Measurements from ENCODE around the gene USH1C.

USH1C gene

DNA sequence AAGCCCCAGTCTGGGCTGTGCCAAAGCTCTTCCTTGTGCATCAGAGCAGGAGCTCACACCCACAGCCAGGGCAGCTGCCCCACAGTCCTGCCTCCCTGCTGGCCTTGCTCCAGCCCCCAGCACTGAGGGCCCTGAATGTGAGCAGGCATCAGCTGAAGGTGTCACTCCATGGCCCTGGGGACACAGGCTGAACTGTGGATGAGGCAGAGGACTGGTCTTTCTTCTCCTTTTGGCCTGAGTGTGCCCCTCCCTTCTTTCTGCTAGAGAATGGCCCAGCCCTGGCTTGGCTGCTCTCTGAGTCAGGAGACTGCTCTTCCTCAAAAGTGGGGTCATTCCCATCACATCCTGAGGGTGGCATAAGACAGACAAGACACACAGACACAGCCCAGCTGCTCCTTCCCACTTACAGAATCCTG, 19.0 kb upstream of the USH1C start:
- Histone ChIP-seq H3K4me1 (ENCODE audit: control insufficient read depth in 2 of 2, insufficient read depth in 1 of 2, low read depth in 1 of 2, low read length in 2 of 2) (no peaks in the 10 kb centered on the region), H3K4ac (ENCODE audit: low read length) (no peak overlapping the region), H3K4me2 (ENCODE audit: insufficient read depth, low read length, poor library complexity, severe bottlenecking) (no peak overlapping the region), H3K27me3 (ENCODE audit: control insufficient read depth in 3 of 3, insufficient read depth in 3 of 3, low read depth in 1 of 3, low read length in 3 of 3) (peaks cover 0 to 6% (median 0%) of the 10 kb centered on the region in 3 experiments), H4K91ac (ENCODE audit: low read depth, low read length, poor library complexity) (no peak overlapping the region), H2BK12ac (ENCODE audit: low read length) (peak overlapping the region; percentile 35), H3K18ac (ENCODE audit: low read length) (no peak overlapping the region), H3K23ac (ENCODE audit: low read depth, low read length, poor library complexity) (no peak overlapping the region), H3K14ac (ENCODE audit: low read length) (no peak overlapping the region), H2AFZ (ENCODE audit: low read length) (no peak overlapping the region), H3K4me3 (ENCODE audit: low read length in 2 of 2) (no peak overlapping the region), H2AK5ac (ENCODE audit: low read depth, low read length) (no peak overlapping the region), H3K27ac (replicated peaks; ENCODE audit: low read length) (no peak overlapping the region), H2BK5ac (ENCODE audit: low read length) (no peak overlapping the region), H2BK15ac (ENCODE audit: low read length) (no peak overlapping the region), H2BK120ac (ENCODE audit: low read depth, low read length) (no peak overlapping the region), H3K36me3 (replicated peaks in 1 of 2; ENCODE audit: control insufficient read depth in 2 of 2, insufficient read depth in 2 of 2, low read length in 2 of 2) (no peaks in the 10 kb centered on the region), H3K79me1 (ENCODE audit: low read depth, low read length) (no peaks in the 10 kb centered on the region), H3K9ac (ENCODE audit: low read depth, low read length, poor library complexity) (no peak overlapping the region), H3K9me3 (replicated peaks in 1 of 2; ENCODE audit: control insufficient read depth in 2 of 2, insufficient read depth in 1 of 2, low read depth in 1 of 2, low read length in 2 of 2) (no peaks in the 10 kb centered on the region), H4K8ac (ENCODE audit: low read depth, low read length) (no peak overlapping the region)
- DNase-seq (ENCODE audit: low spot score): no peak

DNA sequence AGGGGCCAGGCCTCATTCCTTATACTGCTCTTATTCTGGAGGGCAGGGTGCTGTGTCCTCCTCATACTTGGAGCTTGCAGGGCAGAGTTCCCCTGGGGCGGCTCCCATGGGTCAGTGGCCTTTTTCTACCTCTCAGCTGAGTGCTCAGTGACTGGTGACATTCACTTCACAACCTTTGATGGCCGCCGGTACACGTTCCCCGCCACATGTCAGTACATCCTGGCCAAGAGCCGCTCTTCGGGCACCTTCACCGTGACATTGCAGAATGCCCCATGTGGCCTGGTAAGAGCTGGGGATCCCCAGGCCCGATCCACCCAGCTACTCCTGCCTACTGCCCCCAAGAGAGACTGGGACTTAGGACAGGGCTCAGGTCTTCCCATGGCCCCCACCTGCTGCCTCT, 17.3 kb upstream of the USH1C start:
- H3K27ac ChIP-seq (replicated peaks; ENCODE audit: low read length): no peak overlapping the region
- H4K8ac ChIP-seq (ENCODE audit: low read depth, low read length): no peak overlapping the region
- H3K9me3 ChIP-seq (replicated peaks in 1 of 2; ENCODE audit: control insufficient read depth in 2 of 2, insufficient read depth in 1 of 2, low read depth in 1 of 2, low read length in 2 of 2): no peaks in the 10 kb centered on the region
- H3K4me1 ChIP-seq (ENCODE audit: control insufficient read depth in 2 of 2, insufficient read depth in 1 of 2, low read depth in 1 of 2, low read length in 2 of 2): no peaks in the 10 kb centered on the region
- no peak overlapping the region for H3K9ac ChIP-seq (ENCODE audit: low read depth, low read length, poor library complexity)
- no peak overlapping the region for H3K4me2 ChIP-seq (ENCODE audit: insufficient read depth, low read length, poor library complexity, severe bottlenecking)
- H2BK15ac ChIP-seq (ENCODE audit: low read length): no peak overlapping the region
- no peak overlapping the region for H2BK5ac ChIP-seq (ENCODE audit: low read length)
- no peak overlapping the region for H2AK5ac ChIP-seq (ENCODE audit: low read depth, low read length)
- no peak for DNase-seq (ENCODE audit: low spot score)
- H2BK120ac ChIP-seq (ENCODE audit: low read depth, low read length): no peak overlapping the region
- H3K23ac ChIP-seq (ENCODE audit: low read depth, low read length, poor library complexity): no peak overlapping the region
- no peak overlapping the region for H3K14ac ChIP-seq (ENCODE audit: low read length)
- H3K36me3 ChIP-seq (replicated peaks in 1 of 2; ENCODE audit: control insufficient read depth in 2 of 2, insufficient read depth in 2 of 2, low read length in 2 of 2): no peaks in the 10 kb centered on the region
- no peak overlapping the region for H3K4ac ChIP-seq (ENCODE audit: low read length)
- no CpG with 5 or more reads among the region's 9 CpGs for WGBS, 2 donors (ENCODE audit: extremely low coverage in 2 of 2, insufficient read length in 2 of 2, insufficient replicate concordance in 1 of 2)
- peak overlapping the region in 1 of 2 donors; percentile 6 for H3K4me3 ChIP-seq (ENCODE audit: low read length in 2 of 2)
- H3K27me3 ChIP-seq (ENCODE audit: control insufficient read depth in 3 of 3, insufficient read depth in 3 of 3, low read depth in 1 of 3, low read length in 3 of 3): peaks cover 0 to 6% (median 0%) of the 10 kb centered on the region in 3 experiments
- no peaks in the 10 kb centered on the region for H3K79me1 ChIP-seq (ENCODE audit: low read depth, low read length)
- H2AFZ ChIP-seq (ENCODE audit: low read length): no peak overlapping the region
- H2BK12ac ChIP-seq (ENCODE audit: low read length): no peak overlapping the region
- no peak overlapping the region for H3K18ac ChIP-seq (ENCODE audit: low read length)
- no peak overlapping the region for H4K91ac ChIP-seq (ENCODE audit: low read depth, low read length, poor library complexity)

DNA sequence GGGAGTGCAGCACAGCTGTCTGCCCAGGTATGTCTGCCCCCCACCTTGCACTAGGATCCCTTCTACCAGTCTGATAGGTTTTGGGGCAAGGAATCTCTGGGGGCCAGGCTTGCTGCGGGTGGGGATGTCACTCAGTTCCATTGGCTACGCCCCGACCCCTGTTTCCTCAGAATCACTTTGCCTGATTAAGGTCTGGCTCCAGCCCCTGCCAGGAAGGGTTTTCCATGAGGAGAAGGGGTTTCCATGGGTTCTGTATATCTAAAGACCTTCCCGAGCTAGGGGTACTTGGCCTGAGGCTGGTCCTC, 16.8 kb upstream of the USH1C start:
- Histone ChIP-seq H2AFZ (ENCODE audit: low read length) (no peak overlapping the region), H3K9me3 (replicated peaks in 1 of 2; ENCODE audit: control insufficient read depth in 2 of 2, insufficient read depth in 1 of 2, low read depth in 1 of 2, low read length in 2 of 2) (no peaks in the 10 kb centered on the region), H3K14ac (ENCODE audit: low read length) (no peak overlapping the region), H3K4ac (ENCODE audit: low read length) (no peak overlapping the region), H4K8ac (ENCODE audit: low read depth, low read length) (no peak overlapping the region), H2BK120ac (ENCODE audit: low read depth, low read length) (no peak overlapping the region), H2BK12ac (ENCODE audit: low read length) (no peak overlapping the region), H3K4me1 (ENCODE audit: control insufficient read depth in 2 of 2, insufficient read depth in 1 of 2, low read depth in 1 of 2, low read length in 2 of 2) (no peaks in the 10 kb centered on the region), H3K36me3 (replicated peaks in 1 of 2; ENCODE audit: control insufficient read depth in 2 of 2, insufficient read depth in 2 of 2, low read length in 2 of 2) (no peaks in the 10 kb centered on the region), H3K4me2 (ENCODE audit: insufficient read depth, low read length, poor library complexity, severe bottlenecking) (no peak overlapping the region), H3K23ac (ENCODE audit: low read depth, low read length, poor library complexity) (no peak overlapping the region), H2AK5ac (ENCODE audit: low read depth, low read length) (no peak overlapping the region), H3K9ac (ENCODE audit: low read depth, low read length, poor library complexity) (peak overlapping the region; percentile 50), H3K18ac (ENCODE audit: low read length) (no peak overlapping the region), H3K27me3 (ENCODE audit: control insufficient read depth in 3 of 3, insufficient read depth in 3 of 3, low read depth in 1 of 3, low read length in 3 of 3) (peaks cover 0 to 6% (median 0%) of the 10 kb centered on the region in 3 experiments), H3K79me1 (ENCODE audit: low read depth, low read length) (no peaks in the 10 kb centered on the region), H3K27ac (replicated peaks; ENCODE audit: low read length) (no peak overlapping the region), H3K4me3 (ENCODE audit: low read length in 2 of 2) (no peak overlapping the region), H2BK5ac (ENCODE audit: low read length) (no peak overlapping the region), H4K91ac (ENCODE audit: low read depth, low read length, poor library complexity) (peak overlapping the region; percentile 67), H2BK15ac (ENCODE audit: low read length) (no peak overlapping the region)
- no peak for DNase-seq (ENCODE audit: low spot score)
- no CpG with 5 or more reads among the region's 4 CpGs for WGBS, 2 donors (ENCODE audit: extremely low coverage in 2 of 2, insufficient read length in 2 of 2, insufficient replicate concordance in 1 of 2)

DNA sequence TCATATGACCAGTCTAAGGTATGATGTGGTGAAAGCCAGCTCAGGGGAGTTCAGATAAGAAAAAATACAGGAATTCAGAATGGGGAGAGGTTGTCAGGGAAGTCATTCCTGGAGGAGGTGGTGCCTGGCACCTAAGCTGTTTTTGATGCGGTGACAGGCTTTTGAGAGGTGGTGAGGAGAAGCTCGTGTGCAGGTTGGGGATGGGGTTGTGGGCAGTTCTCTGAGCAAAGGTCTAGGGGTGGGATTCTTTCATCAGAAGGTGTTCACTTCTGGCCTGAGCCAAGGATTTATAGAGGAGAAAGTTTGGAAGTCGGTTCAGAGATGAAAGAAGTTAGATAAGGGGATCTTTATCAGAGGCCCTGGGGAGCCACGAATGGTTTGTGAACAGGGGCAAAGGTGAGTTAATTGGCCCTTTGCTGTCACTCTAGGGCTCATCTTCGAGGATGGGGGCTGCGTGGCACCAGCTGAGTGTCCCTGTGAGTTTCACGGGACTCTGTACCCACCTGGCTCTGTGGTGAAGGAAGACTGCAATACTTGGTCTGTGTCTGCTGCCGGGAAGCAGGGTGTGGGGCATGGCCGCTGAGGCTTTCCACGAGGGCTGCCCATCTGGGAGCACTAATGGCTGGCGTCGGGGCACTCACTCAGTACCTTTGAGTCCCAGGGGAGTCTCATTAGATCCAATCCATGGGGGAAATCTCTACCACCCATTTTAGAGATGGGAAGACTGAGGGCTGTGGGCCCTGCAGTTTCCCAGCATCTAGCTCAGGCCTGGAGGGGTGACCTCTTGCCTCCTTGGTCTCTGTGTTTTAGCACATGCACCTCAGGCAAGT, 16.3 kb upstream of the USH1C start:
- no peak overlapping the region for H3K27ac ChIP-seq (replicated peaks; ENCODE audit: low read length)
- peak overlapping the region; percentile 22 for H2AK5ac ChIP-seq (ENCODE audit: low read depth, low read length)
- H3K4ac ChIP-seq (ENCODE audit: low read length): no peak overlapping the region
- H3K36me3 ChIP-seq (replicated peaks in 1 of 2; ENCODE audit: control insufficient read depth in 2 of 2, insufficient read depth in 2 of 2, low read length in 2 of 2): no peaks in the 10 kb centered on the region
- no peak overlapping the region for H3K4me3 ChIP-seq (ENCODE audit: low read length in 2 of 2)
- H2BK15ac ChIP-seq (ENCODE audit: low read length): no peak overlapping the region
- H3K4me1 ChIP-seq (ENCODE audit: control insufficient read depth in 2 of 2, insufficient read depth in 1 of 2, low read depth in 1 of 2, low read length in 2 of 2): no peaks in the 10 kb centered on the region
- no peaks in the 10 kb centered on the region for H3K9me3 ChIP-seq (replicated peaks in 1 of 2; ENCODE audit: control insufficient read depth in 2 of 2, insufficient read depth in 1 of 2, low read depth in 1 of 2, low read length in 2 of 2)
- peaks cover 0 to 6% (median 0%) of the 10 kb centered on the region in 3 experiments for H3K27me3 ChIP-seq (ENCODE audit: control insufficient read depth in 3 of 3, insufficient read depth in 3 of 3, low read depth in 1 of 3, low read length in 3 of 3)
- H4K8ac ChIP-seq (ENCODE audit: low read depth, low read length): no peak overlapping the region
- H4K91ac ChIP-seq (ENCODE audit: low read depth, low read length, poor library complexity): peak overlapping the region; percentile 67
- H3K14ac ChIP-seq (ENCODE audit: low read length): no peak overlapping the region
- no peak overlapping the region for H2BK12ac ChIP-seq (ENCODE audit: low read length)
- H3K18ac ChIP-seq (ENCODE audit: low read length): peak overlapping the region; percentile 39
- H2BK5ac ChIP-seq (ENCODE audit: low read length): no peak overlapping the region
- no peak for DNase-seq (ENCODE audit: low spot score)
- peak overlapping the region; percentile 50 for H3K9ac ChIP-seq (ENCODE audit: low read depth, low read length, poor library complexity)
- H2BK120ac ChIP-seq (ENCODE audit: low read depth, low read length): no peak overlapping the region
- no peak overlapping the region for H2AFZ ChIP-seq (ENCODE audit: low read length)
- no peaks in the 10 kb centered on the region for H3K79me1 ChIP-seq (ENCODE audit: low read depth, low read length)
- H3K23ac ChIP-seq (ENCODE audit: low read depth, low read length, poor library complexity): no peak overlapping the region
- no CpG with 5 or more reads among the region's 12 CpGs for WGBS, 2 donors (ENCODE audit: extremely low coverage in 2 of 2, insufficient read length in 2 of 2, insufficient replicate concordance in 1 of 2)
- H3K4me2 ChIP-seq (ENCODE audit: insufficient read depth, low read length, poor library complexity, severe bottlenecking): no peak overlapping the region

All from neuronal stem cell (in vitro differentiated cells).